ENCODE results near the gene CD34.

Gene CD34

GRCh38 chr1:207873055-207873890, 37.7 kb downstream of the CD34 start:
- no peak for DNase-seq (ENCODE audit: low spot score)

DNA sequence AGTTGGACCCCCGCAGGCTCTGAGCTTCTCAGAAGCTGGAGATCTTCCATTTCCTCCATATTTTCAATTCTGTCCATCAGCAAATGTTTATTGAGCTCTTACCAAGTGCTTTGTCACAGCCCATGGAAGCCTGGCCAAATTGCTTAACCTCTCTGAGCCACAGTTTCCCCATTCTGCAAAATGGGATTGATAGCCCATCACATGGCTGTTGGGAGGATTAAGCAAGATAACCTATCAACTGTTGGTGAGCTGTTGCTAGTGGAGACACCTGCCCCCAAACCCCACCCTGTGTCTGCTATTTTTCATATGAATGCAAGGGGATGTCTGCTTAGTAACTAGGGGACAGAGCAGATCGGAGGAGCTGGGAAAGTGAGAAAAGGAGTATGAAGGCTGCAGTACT, 38.3 kb downstream of the CD34 start:
- no peak for DNase-seq (ENCODE audit: low spot score)

DNA sequence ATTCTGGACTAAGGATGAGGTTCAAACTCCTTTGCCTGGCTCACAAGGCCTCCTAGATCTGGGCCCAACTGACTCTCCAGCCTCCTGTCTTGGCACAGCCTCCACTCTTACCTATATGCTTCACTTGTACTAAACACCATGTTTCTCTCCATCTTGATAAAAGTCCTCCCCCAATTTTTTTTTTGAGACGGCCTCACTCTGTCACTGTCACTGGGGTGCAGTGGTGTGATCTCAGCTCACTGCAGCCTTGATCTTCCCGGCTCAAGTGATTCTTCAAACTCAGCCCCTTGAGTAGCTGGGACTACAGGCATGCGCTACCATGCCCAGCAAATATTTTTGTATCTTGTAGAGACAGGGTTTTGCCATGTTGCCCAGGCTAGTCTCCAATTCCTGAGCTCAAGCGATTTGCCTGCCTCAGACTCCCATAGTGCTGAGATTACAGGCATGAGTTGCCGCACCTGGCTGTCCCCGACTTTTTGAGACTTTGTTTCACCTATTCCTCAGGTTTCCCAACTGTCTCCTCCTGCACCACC, 39.7 kb downstream of the CD34 start:
- no peak for DNase-seq (ENCODE audit: low spot score)

DNA sequence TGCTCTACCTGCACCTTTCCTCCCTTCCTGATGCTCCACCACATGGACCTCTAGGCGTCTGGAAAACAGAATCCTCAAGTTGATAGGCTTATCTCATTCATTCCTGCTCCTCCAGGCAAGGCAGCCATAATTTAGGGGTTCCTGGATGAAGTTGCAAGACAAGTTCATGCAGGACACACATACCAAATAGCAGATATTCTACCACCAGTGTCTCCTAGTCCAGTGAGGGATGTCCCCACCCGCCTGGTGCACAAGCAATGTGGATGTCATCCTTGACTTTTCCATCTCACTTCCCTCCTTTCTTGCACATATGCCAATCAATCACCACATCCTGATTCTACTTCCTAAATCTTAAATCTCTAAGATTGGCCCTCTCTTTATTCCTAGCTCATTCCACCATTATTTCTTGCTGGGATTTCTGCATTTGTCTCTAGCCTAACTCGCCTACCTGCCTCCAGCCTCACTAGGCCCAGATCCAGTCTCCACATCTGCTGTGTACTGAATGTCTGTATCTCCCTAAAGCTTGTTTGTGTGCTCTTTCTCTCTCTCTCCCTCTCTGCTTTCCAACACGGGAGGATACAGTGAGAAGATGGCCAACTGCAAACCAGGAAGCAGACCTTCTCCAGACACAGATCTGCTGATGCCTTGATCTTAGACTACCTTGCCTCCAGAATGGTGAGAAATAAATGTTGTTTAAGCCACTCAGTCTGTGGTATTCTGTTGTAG, 40.5 kb downstream of the CD34 start:
- no peak for DNase-seq (ENCODE audit: low spot score)

DNA sequence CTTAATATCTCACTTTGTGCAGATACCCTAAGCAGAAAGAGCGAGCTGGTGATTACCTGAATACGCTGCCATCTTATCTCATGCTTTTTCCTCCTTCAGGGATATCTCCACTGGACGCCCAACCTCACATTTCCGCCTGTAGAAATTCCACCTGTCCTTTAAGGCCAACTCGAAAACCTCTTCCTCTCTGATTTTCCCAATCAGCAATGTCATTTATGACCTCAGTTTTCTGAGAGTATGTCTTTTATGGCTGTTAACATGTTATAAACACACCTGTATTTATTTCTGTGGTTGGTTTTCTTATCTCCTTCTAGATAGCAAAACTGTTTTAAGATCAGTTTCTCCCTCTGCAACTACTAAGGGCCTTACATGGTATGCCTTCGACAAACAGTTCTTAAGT, 41.1 kb downstream of the CD34 start:
- DNase-seq (ENCODE audit: low spot score) = no peak

DNA sequence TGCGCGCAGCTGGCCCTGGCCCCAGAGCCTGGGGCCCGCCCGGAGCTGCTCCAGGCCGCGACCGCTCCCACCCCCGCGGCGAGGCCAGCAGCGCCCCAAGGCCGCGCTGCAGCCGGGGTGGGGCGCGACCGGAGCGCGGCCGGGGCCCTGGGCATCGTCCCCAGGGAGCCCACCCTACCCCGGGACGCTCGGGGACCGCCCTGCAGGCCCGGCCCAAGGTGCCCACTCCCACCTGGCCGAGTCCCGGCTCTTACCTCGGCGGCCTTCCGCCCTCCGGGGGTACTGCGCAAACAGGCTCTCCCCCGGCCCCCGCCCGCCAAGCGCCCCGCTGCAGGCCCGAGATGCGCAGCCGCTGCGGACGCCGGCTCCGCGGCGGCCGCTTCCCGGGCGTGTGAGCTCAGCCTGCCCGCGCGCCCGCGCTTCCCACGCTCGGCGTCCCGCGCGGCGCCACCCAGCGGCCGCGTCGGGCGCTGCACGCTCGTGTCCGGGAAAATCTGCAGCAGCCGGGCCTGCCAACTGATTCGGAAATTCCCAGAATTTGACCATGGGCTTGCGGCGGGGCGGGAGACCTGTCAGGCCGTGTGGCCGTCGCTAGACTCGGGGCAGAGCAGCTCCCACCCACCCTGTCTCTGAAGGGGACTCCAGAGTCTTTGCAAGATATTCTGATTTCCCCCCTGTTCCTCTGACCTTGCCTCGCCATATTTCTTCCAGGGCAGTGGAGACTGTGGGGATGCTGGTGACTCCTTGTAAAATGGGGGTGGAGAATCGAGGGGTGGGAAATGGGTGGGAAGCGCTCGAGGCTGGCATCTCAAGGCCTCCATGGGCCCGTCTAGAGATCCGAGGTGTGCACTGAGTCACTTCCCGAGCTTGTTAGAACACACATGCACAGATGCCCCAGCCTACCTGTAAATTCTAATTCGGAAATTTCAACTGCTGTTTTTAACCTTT, 41.9 kb downstream of the CD34 start:
- peak; percentile 92 for DNase-seq (ENCODE audit: low spot score)

DNA sequence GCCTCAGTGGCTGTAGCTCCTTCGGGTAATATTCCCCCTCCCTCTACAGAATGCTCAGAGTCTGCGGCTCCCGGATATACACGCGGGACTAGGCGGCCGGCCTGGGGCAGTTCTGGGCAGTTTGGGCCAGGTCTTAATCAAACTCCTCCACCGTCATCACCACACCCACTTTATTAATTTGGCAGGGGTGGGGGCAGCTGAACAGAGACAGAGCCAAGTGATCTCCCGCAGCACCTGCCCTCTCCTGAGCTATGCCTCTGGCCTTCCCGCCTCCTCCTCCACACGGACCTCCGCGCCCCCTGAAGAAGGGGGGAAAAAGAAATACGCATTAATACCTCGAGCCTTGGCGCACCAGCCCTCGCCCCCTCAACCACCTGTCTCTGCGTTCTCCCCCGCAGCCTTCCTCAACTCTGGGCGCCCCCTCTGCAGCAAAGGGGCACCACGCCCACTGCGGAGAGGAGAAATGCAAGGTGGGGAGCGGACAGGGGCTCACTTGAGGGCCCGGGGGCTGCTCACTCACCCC, 42.6 kb downstream of the CD34 start:
- no peak for DNase-seq (ENCODE audit: low spot score)

- no peak for DNase-seq (ENCODE audit: low spot score)
Observed at GRCh38 chr1:207867136-207868109, 43.5 kb downstream of the CD34 start.

GRCh38 chr1:207866471-207867135, 44.3 kb downstream of the CD34 start:
- DNase-seq (ENCODE audit: low spot score) = no peak

GRCh38 chr1:207863893-207864535, 46.9 kb downstream of the CD34 start:
- no peak for DNase-seq (ENCODE audit: low spot score)

DNA sequence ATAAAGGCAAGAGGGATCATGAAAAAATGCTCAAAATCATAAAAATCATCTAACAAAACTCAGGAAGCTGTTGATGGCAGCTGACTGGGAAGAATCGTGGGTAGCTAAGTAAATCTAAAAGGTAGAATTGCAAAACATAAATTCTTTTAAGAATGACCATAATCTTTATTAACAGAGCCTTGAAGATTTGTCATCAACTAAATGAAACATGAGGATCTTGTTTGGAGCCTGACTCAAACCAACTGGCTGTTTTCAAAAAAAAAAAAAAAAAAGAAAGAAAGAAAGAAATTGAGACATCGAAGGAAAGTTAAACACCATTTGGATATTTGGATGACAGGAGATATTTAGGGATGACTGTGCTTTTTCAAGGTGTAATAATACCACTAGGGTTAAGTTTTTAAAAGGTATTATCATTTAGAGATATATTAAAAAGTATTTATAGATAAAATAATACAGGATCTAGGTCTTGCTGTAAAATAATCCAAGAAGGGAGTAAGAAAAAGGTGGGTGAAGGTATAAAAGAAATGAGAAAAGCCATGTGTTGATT, 48.6 kb downstream of the CD34 start:
- no peak for DNase-seq (ENCODE audit: low spot score)

GRCh38 chr1:207861442-207862177, 49.3 kb downstream of the CD34 start:
- DNase-seq (ENCODE audit: low spot score) = no peak

- no peak for DNase-seq (ENCODE audit: low spot score)
Observed at GRCh38 chr1:207860531-207860930, 50.4 kb downstream of the CD34 start.

DNA sequence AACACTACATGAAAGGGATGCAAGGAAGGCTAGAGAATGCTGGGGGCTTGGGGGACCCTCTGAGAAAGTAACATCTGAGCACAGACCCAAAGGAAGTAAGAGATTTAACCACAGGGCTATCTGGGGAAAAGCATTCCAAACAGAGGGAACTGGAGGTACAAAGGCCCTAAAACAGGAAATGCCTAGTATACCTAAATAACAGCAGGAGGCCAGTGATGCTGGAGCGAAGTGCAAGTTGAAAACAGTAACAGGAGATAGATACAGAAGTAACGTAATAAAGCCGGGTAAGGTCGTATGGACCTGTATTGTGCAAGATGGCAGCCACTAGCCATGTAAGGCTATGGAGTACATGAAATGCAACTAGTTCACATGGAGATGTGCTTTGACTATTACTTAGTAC, 52.1 kb downstream of the CD34 start:
- DNase-seq (ENCODE audit: low spot score) = no peak

DNA sequence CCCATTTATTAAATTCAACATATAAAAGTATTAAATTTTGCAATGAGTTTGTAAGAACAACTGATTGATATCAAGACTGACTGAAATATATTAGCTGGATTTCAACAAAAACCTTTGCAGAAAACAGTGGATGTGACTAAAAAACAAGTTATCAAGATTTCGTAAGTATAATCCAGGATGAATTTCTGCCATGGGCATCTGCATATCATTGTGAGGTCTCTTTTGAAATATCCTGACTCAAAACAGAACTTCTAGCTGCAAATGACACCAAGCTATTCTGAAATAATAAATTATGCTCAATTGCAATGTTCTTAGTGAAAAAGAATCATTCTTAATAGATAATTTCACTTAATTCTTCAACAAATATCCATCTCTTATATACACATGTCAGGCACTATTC, 52.6 kb downstream of the CD34 start:
- no peak for DNase-seq (ENCODE audit: low spot score)

DNA sequence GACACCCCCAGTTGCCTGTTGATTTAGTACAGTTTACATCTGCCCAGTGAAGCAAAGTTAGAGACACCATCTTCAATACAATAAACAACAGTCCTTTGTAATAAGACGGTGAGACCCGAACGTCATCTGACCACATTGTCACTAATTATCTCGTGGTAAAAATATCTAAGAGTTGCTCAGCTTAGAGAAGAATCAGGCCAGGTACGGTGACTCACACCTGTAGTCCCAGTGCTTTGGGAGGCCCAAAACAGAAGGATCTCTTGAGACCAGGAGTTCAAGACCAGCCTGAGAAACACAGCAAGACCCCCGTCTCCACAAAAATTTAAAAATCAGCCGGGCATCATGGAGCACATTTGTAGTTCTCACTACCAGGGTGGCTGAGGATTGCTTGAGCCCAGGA, 53.5 kb downstream of the CD34 start:
- no peak for DNase-seq (ENCODE audit: low spot score)

DNA sequence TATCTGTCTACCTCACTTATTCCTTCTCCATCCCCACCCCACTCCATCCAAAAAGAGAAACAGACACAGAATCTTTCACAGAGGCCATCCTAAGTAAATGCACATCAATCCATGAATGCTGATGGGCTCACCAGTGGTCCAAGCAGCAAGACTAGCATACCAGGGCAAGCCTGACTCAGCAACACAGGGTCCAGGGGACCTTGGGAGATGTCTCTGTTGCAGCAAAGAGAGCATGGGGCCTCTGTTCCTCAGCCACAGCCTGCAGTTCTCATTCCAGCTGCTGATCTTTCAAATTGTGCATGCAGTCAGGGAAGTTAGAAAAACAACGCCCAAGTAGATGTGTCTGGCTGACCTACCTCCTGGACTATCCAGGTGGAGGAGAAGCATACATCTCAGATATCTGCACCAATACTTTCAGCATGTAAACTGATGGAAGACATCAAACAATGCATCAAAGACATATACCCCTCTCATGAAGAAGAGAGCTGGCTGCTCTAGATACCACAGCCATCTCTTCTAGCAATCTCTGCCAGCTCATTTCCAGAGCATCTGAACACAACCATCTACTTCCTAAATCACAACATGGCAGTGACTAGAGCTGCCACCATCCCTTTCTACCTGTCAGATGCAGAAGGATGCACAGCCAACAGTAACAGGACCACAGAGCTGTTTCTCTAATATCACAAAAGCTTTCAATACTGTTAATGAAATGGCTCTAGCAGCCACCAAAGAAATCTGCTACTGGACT, 54.5 kb downstream of the CD34 start:
- DNase-seq (ENCODE audit: low spot score) = no peak

DNA sequence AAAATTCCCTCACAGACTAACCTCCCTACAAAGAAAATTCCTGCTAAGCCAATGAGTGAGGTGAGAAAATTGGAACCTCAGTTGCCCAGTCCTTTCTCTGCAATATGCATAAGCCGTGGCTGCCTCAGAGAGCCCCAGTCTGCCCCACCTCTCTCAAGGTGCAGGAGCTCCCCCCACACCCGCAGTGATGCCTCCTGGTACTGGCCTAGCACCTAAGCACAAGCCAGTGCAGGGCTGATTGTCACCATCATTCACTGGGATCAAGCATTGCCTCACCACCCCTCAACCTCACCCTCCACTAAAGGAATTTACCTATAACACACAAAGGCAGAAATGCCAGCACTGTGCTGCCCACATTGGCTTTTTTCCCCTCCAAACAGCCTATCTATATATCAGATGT, 56.9 kb downstream of the CD34 start:
- DNase-seq (ENCODE audit: low spot score) = no peak

Data from iPS-NIHi11 (cell line).